Adrenal gland (tissue), 12 donors: ENCODE results near the gene ANKRD27. TPM values are rescaled to one million over a fixed set of nuclear protein-coding genes. Genes with fewer than 3 reads are reported as not detected.

Experiments
- DNase-seq, 7 donors: peaks; one replicate each; pipeline ENCODE4 v3.0.0-alpha.2; 2019 to 2020
- H3K27ac ChIP-seq, 5 donors: fragments of 200-600 bp; sonication (generic) in 4 of 5; 1 replicate in 3 of 5; 2 replicates in 2 of 5; pipeline versions ENCODE4 v1.5.1 to v1.8.0; 2016 to 2020; ENCODE audit warnings: mild to moderate bottlenecking in 1 of 5
- H3K27me3 ChIP-seq: fragments of 200-600 bp; 2 replicates; pipeline ENCODE4 v1.8.0; 2021
- H3K36me3 ChIP-seq, 2 donors: fragments of 200-600 bp; replicated peaks in 1 of 2; 1 replicate in 1 of 2; 2 replicates in 1 of 2; pipeline versions ENCODE4 v1.5.1 to v1.8.0; 2018 to 2022
- H3K4me1 ChIP-seq, 2 donors: fragments of 200-600 bp; replicated peaks in 1 of 2; 1 replicate in 1 of 2; 2 replicates in 1 of 2; pipeline versions ENCODE4 v1.5.1 to v1.8.0; 2018 to 2021
- H3K4me3 ChIP-seq, 4 donors: fragments of 200-600 bp; sonication (generic) in 3 of 4; one replicate each; pipeline ENCODE4 v1.5.1; 2016 to 2018
- H3K9me3 ChIP-seq, 3 donors: fragments of 200-600 bp; sonication (generic) in 1 of 3; replicated peaks in 1 of 3; 1 replicate in 2 of 3; 2 replicates in 1 of 3; pipeline versions ENCODE4 v1.5.1 to v1.8.0; 2016 to 2021
- CTCF ChIP-seq, 6 experiments: fragments of 450-650 bp in 4 of 6; fragments of 200-600 bp in 2 of 6; sonication (generic) in 1 of 6; IDR thresholded peaks; 1 replicate in 5 of 6; 2 replicates in 1 of 6; pipeline versions ENCODE4 v1.5.1 to v1.8.0; 2016 to 2021; ENCODE audit warnings: antibody characterized with exemption in 6 of 6, mild to moderate bottlenecking in 2 of 6, moderate library complexity in 1 of 6
- POLR2A ChIP-seq, 2 donors: fragments of 450-650 bp; IDR thresholded peaks; one replicate each; pipeline ENCODE4 v1.6.1; 2017; ENCODE audit warnings: antibody characterized with exemption in 2 of 2, mild to moderate bottlenecking in 2 of 2, moderate library complexity in 1 of 2
- whole genome bisulfite sequencing, 4 donors: extraction: QIAGEN DNeasy Blood & Tissue Kit in 2 of 4; methylation state at CpG; one replicate each; pipeline versions ENCODE4 v1.1.5 to v1.1.7; 2013 to 2017; 5-methylcytosine and 5-hydroxymethylcytosine counted together
- intact Hi-C, 2 donors: fragments of 100-400 bp; cut with DNase I; formaldehyde crosslinking; loops; one replicate each; pipeline versions ENCODE4 v1.14.1 to v1.15.0; 2022 to 2023
- polyA plus RNA-seq, 3 donors: library from polyadenylated mRNA; stranded (reverse); fragments of 200-250 nt in 2 of 3; fragments of 350-450 nt in 1 of 3; fragmentation: Illumina TruSeq in 1 of 3; extraction: RNeasy Lipid Tissue Mini Kit (QIAGEN cat#74804) in 1 of 3; gene quantifications; one replicate each; pipeline ENCODE4 v1.2.3, GENCODE V29; 2013 to 2014
- total RNA-seq, 9 donors: library from RNA; depleted of rRNA in 4 of 9; stranded (reverse); fragments of >200 nt in 4 of 9; fragments of 120-200 nt in 1 of 9; fragmentation: NEBNext Ultra II Directional in 1 of 9; extraction: Animal tissue kit (Norgen Biotek cat#: 25700) in 1 of 9; gene quantifications; one replicate each; pipeline versions ENCODE4 v1.1.0 to v1.2.4, GENCODE V29; 2013 to 2023
- donor health status: healthy with polysubstance abuse.
- donor health status: Bipolar disorder and iron deficiency.
- donor health status: DM: yes; HTN: yes; CAD: no.
- donor health status: DM: no; HTN: no; CAD: no.
- donor health status: DM: no; HTN: no; CAD: no.
- donor health status: DM: yes; HTN: yes; CAD: no.

The ANKRD27 gene
- total and polyA plus RNA-seq, 12 donors = 7.2 to 25.3 (median 18.2) TPM

- Histone ChIP-seq H3K9me3 (no peaks in the 10 kb centered on the region), H3K4me3 (peak overlapping the region; percentile 43 to 99 (median 70)), H3K4me1 (peaks cover 0 to 12% of the 10 kb centered on the region in 2 donors), H3K27me3 (no peaks in the 10 kb centered on the region), H3K36me3 (peaks cover 0 to 29% of the 10 kb centered on the region in 2 donors), H3K27ac (peak overlapping the region in 4 of 5 donors; percentile 85 to 92 (median 90))
- 4 to 7% (median 6%) methylated on average over 21 to 27 of the region's 27 CpGs for WGBS, 4 donors
- TF ChIP-seq CTCF (IDR thresholded peaks at IDR 0.05) (no peak), POLR2A (IDR thresholded peaks at IDR 0.05) (no peak)
- peak in 5 of 7 donors; percentile 16 to 58 (median 43) for DNase-seq
- intact Hi-C loops = loop anchor here in 1 of 2 donors (10.0 kb wide), 1 partner anchor 383 kb away; no protein-coding TSS in a partner anchor
Measured at GRCh38 chr19:32581705-32582179, 93.2 kb downstream of the ANKRD27 start.

GRCh38 chr19:32580901-32581704 is 93.9 kb downstream of the ANKRD27 start, which contains the start of gene PDCD5:
Gene PDCD5, plus strand, starts transcription at chr19:32581190. Its CDS starts 72 bp downstream, at chr19:32581262.
- H3K27me3 ChIP-seq = no peaks in the 10 kb centered on the region
- 0 to 1% (median 0%) methylated on average over 4 to 81 of the region's 81 CpGs for WGBS, 4 donors
- no peaks in the 10 kb centered on the region for H3K9me3 ChIP-seq
- H3K4me3 ChIP-seq = peak within 1 kb of the TSS; percentile 46 to 99 (median 72)
- peaks cover 0 to 12% of the 10 kb centered on the region in 2 donors for H3K4me1 ChIP-seq
- intact Hi-C loops = loop anchor here in 1 of 2 donors (10.0 kb wide), 1 partner anchor 384 kb away; no protein-coding TSS in a partner anchor
- H3K36me3 ChIP-seq = peaks cover 0 to 23% of the 10 kb centered on the region in 2 donors
- peak; percentile 72 to 87 for TF ChIP-seq POLR2A (IDR thresholded peaks at IDR 0.05)
- TF ChIP-seq CTCF (IDR thresholded peaks at IDR 0.05) = no peak
- peak; percentile 95 to 98 (median 97) for DNase-seq
- peak within 1 kb of the TSS in 4 of 5 donors; percentile 85 to 92 (median 90) for H3K27ac ChIP-seq

- Histone ChIP-seq H3K9me3 (no peaks in the 10 kb centered on the region), H3K4me1 (peaks cover 0 to 12% of the 10 kb centered on the region in 2 donors), H3K27ac (peak overlapping the region in 3 of 5 donors; percentile 26 to 92 (median 90)), H3K4me3 (peak overlapping the region in 2 of 4 donors; percentile 52 to 93), H3K36me3 (peaks cover 0 to 17% of the 10 kb centered on the region in 2 donors), H3K27me3 (no peaks in the 10 kb centered on the region)
- TF ChIP-seq CTCF (IDR thresholded peaks at IDR 0.05) = no peak
- TF ChIP-seq POLR2A (IDR thresholded peaks at IDR 0.05) = no peak
- peak in 1 of 7 donors; percentile 56 for DNase-seq
- intact Hi-C loops = loop anchor here in 1 of 2 donors (10.0 kb wide), 1 partner anchor 384 kb away; no protein-coding TSS in a partner anchor
- WGBS, 4 donors = 17 to 25% (median 19%) methylated on average over 9 to 22 of the region's 22 CpGs
Measured at GRCh38 chr19:32580353-32580900, 94.6 kb downstream of the ANKRD27 start.

- Histone ChIP-seq H3K36me3 (no peaks in the 10 kb centered on the region), H3K4me1 (no peaks in the 10 kb centered on the region), H3K4me3 (no peak overlapping the region), H3K27me3 (no peaks in the 10 kb centered on the region), H3K9me3 (no peaks in the 10 kb centered on the region), H3K27ac (no peak overlapping the region)
- 80 to 91% (median 87%) methylated on average over 1 of the region's 1 CpG for WGBS, 4 donors
- TF ChIP-seq CTCF (IDR thresholded peaks at IDR 0.05) (no peak), POLR2A (IDR thresholded peaks at IDR 0.05) (no peak)
- intact Hi-C loops = no loop called here
- no peak for DNase-seq
Measured at GRCh38 chr19:32576790-32577189, 98.2 kb downstream of the ANKRD27 start.
